HG03439 (cell line): Measurements from ENCODE around the gene TENT4B.
A peak's percentile ranks its signal among the peaks of the same experiment; 100 is the strongest.

ENCODE experiments used
- ATAC-seq: cut with Tn5 transposase; IDR thresholded peaks from one replicate; pipeline ENCODE4 v1.9.1; 2021; ENCODE audit warnings: mild to moderate bottlenecking, moderate library complexity; ENCODE audit not compliant: unreplicated experiment

Gene TENT4B

GRCh38 chr16:50192386-50193050 is 39.4 kb downstream of the TENT4B start:
- no peak for ATAC-seq

- ATAC-seq = no peak
These were observed 40.5 kb downstream of the TENT4B start for GRCh38 chr16:50193594-50193993.

GRCh38 chr16:50195276-50195675 is 42.2 kb downstream of the TENT4B start:
- no peak for ATAC-seq

- no peak for ATAC-seq
These were observed 42.6 kb downstream of the TENT4B start for GRCh38 chr16:50195756-50196155.

- ATAC-seq = no peak
These were observed 44.5 kb downstream of the TENT4B start for GRCh38 chr16:50197582-50197981.

GRCh38 chr16:50198802-50199403 is 45.8 kb downstream of the TENT4B start:
- ATAC-seq = no peak

GRCh38 chr16:50201787-50202186 is 48.7 kb downstream of the TENT4B start:
- ATAC-seq = no peak

GRCh38 chr16:50202926-50203624 is 50.0 kb downstream of the TENT4B start:
- ATAC-seq = no peak

- ATAC-seq = no peak
These were observed 50.6 kb downstream of the TENT4B start for GRCh38 chr16:50203681-50204080.

GRCh38 chr16:50204453-50205108 is 51.5 kb downstream of the TENT4B start:
- ATAC-seq = no peak

- ATAC-seq = no peak
These were observed 54.5 kb downstream of the TENT4B start for GRCh38 chr16:50207652-50208051.

- ATAC-seq = no peak
These were observed 55.4 kb downstream of the TENT4B start for GRCh38 chr16:50208460-50208931.

GRCh38 chr16:50209546-50210265 is 56.6 kb downstream of the TENT4B start:
- ATAC-seq = no peak

GRCh38 chr16:50210266-50211038 is 57.3 kb downstream of the TENT4B start:
- ATAC-seq = peak; percentile 91

- ATAC-seq = no peak
These were observed 60.9 kb downstream of the TENT4B start for GRCh38 chr16:50213939-50214519.

GRCh38 chr16:50215680-50216079 is 62.6 kb downstream of the TENT4B start:
- no peak for ATAC-seq

GRCh38 chr16:50216231-50216630 is 63.1 kb downstream of the TENT4B start:
- ATAC-seq = no peak

- no peak for ATAC-seq
These were observed 66.4 kb downstream of the TENT4B start for GRCh38 chr16:50219402-50219975.

GRCh38 chr16:50224286-50224685 is 71.2 kb downstream of the TENT4B start:
- no peak for ATAC-seq
